ENCODE measurements around the gene TSKU. TPM values are rescaled to one million over a fixed set of nuclear protein-coding genes. Genes with fewer than 3 reads are reported as not detected.

TSKU gene
- total and polyA plus RNA-seq, 2 experiments from 2014 or later: 11.7 to 31.1 TPM

DNA sequence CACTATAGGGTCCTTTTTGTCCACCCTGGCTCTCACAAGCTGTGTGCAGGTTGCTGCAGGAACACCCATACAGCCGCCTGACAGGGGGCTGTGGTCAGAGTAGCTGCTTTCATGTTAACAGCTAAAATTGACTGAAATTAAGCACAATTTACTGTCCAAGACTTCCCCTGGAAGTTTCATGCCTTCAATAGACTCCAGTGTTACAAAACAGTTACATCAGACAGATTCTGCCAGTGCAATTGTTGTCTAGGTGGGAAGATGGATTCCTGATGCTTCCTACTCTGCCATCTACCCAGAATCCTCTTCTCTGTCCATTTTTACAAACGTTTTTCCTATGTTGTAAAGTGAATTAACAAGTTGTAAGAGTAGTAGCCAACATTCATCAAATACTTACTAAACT lies 5.3 kb upstream of the TSKU start (continued):
- no peak for TF ChIP-seq CREB1 (CRISPR knock-in tag; IDR thresholded peaks at IDR 0.05; ENCODE audit: low read depth)
- TF ChIP-seq, protein P1, sequence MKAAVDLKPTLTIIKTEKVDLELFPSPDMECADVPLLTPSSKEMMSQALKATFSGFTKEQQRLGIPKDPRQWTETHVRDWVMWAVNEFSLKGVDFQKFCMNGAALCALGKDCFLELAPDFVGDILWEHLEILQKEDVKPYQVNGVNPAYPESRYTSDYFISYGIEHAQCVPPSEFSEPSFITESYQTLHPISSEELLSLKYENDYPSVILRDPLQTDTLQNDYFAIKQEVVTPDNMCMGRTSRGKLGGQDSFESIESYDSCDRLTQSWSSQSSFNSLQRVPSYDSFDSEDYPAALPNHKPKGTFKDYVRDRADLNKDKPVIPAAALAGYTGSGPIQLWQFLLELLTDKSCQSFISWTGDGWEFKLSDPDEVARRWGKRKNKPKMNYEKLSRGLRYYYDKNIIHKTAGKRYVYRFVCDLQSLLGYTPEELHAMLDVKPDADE (IDR thresholded peaks at IDR 0.05): no peak

GRCh38 chr11:76778874-76779273 lies 4.3 kb upstream of the TSKU start:
- Histone ChIP-seq H3K36me3 (ENCODE audit: insufficient read depth) (peaks cover 13% of the 10 kb centered on the region; the same call in 1 of the 2 replicates), H3K27me3 (ENCODE audit: insufficient read depth) (no peaks in the 10 kb centered on the region), H4K20me1 (replicated peaks; ENCODE audit: insufficient read depth) (no peaks in the 10 kb centered on the region), H2AFZ (no peak overlapping the region), H3K4me2 (no peak overlapping the region), H3K9me2 (ENCODE audit: insufficient read depth) (no peaks in the 10 kb centered on the region), H3K4me1 (ENCODE audit: insufficient read depth) (peaks cover 20% of the 10 kb centered on the region), H3F3A (replicated peaks; ENCODE audit: low read depth) (peaks cover 2% of the 10 kb centered on the region; the same call in 1 of the 2 replicates), H3K79me2 (replicated peaks; ENCODE audit: insufficient read depth) (0 out of 2 replicates have a peak, but pooled peaks cover 3% of the 10 kb centered on the region), H3K4me3 (no peak overlapping the region), H3K27ac (ENCODE audit: low read depth) (no peak overlapping the region)
- Mint-ChIP-seq H3K36me3 (ENCODE audit: low read depth) (peaks cover 64% of the 10 kb centered on the region), H3K4me1 (peaks cover 23% of the 10 kb centered on the region), H3K4me3 (no peak overlapping the region), H3K27me3 (ENCODE audit: insufficient read depth, low read depth, poor library complexity) (peaks cover 9% of the 10 kb centered on the region), H3K27ac (no peak overlapping the region), H3K9me3 (peaks cover 58% of the 10 kb centered on the region)
- DNase-seq (ENCODE audit: low spot score) (no peak), ATAC-seq (no peak)
- TF ChIP-seq POLR2AphosphoS5 (IDR thresholded peaks at IDR 0.05; ENCODE audit: low read depth) (no peak), ZNF331 (CRISPR knock-in tag; IDR thresholded peaks at IDR 0.05; ENCODE audit: low read depth) (no peak), STAT1 (IDR thresholded peaks at IDR 0.05; ENCODE audit: unreplicated experiment) (no peak), NANOG (IDR thresholded peaks at IDR 0.05; ENCODE audit: borderline replicate concordance) (no peak), CREB1 (CRISPR knock-in tag; IDR thresholded peaks at IDR 0.05; ENCODE audit: low read depth) (no peak), JUNB (IDR thresholded peaks at IDR 0.05; ENCODE audit: unreplicated experiment) (no peak), ZNF114 (CRISPR knock-in tag; IDR thresholded peaks at IDR 0.05) (no peak), EZH2phosphoT487 (IDR thresholded peaks at IDR 0.05; ENCODE audit: unreplicated experiment) (no peak), EZH2 (IDR thresholded peaks at IDR 0.05; ENCODE audit: low read depth, unreplicated experiment) (no peak)
- TF ChIP-seq, protein P1 (IDR thresholded peaks at IDR 0.05): no peak
- TF ChIP-seq, protein P2, sequence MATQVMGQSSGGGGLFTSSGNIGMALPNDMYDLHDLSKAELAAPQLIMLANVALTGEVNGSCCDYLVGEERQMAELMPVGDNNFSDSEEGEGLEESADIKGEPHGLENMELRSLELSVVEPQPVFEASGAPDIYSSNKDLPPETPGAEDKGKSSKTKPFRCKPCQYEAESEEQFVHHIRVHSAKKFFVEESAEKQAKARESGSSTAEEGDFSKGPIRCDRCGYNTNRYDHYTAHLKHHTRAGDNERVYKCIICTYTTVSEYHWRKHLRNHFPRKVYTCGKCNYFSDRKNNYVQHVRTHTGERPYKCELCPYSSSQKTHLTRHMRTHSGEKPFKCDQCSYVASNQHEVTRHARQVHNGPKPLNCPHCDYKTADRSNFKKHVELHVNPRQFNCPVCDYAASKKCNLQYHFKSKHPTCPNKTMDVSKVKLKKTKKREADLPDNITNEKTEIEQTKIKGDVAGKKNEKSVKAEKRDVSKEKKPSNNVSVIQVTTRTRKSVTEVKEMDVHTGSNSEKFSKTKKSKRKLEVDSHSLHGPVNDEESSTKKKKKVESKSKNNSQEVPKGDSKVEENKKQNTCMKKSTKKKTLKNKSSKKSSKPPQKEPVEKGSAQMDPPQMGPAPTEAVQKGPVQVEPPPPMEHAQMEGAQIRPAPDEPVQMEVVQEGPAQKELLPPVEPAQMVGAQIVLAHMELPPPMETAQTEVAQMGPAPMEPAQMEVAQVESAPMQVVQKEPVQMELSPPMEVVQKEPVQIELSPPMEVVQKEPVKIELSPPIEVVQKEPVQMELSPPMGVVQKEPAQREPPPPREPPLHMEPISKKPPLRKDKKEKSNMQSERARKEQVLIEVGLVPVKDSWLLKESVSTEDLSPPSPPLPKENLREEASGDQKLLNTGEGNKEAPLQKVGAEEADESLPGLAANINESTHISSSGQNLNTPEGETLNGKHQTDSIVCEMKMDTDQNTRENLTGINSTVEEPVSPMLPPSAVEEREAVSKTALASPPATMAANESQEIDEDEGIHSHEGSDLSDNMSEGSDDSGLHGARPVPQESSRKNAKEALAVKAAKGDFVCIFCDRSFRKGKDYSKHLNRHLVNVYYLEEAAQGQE (IDR thresholded peaks at IDR 0.05; ENCODE audit: unreplicated experiment): no peak
- TF ChIP-seq, protein P3, sequence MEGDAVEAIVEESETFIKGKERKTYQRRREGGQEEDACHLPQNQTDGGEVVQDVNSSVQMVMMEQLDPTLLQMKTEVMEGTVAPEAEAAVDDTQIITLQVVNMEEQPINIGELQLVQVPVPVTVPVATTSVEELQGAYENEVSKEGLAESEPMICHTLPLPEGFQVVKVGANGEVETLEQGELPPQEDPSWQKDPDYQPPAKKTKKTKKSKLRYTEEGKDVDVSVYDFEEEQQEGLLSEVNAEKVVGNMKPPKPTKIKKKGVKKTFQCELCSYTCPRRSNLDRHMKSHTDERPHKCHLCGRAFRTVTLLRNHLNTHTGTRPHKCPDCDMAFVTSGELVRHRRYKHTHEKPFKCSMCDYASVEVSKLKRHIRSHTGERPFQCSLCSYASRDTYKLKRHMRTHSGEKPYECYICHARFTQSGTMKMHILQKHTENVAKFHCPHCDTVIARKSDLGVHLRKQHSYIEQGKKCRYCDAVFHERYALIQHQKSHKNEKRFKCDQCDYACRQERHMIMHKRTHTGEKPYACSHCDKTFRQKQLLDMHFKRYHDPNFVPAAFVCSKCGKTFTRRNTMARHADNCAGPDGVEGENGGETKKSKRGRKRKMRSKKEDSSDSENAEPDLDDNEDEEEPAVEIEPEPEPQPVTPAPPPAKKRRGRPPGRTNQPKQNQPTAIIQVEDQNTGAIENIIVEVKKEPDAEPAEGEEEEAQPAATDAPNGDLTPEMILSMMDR (conservative IDR thresholded peaks at IDR 0.05; ENCODE audit: low read depth in 2 of 2): no peak

Data from GM23338 (cell line).